ENCODE measurements around the gene ZIC1.
A peak's percentile ranks its signal among the peaks of the same experiment; 100 is the strongest.

The ZIC1 gene

GRCh38 chr3:147398813-147399534 lies 10.2 kb upstream of the ZIC1 start:
- Mint-ChIP-seq H3K4me1 (peaks cover 7% of the 10 kb centered on the region), H3K27ac (no peak overlapping the region), H3K36me3 (no peaks in the 10 kb centered on the region), H3K4me3 (no peak overlapping the region), H3K27me3 (peaks cover 70% of the 10 kb centered on the region), H3K9me3 (peaks cover 10% of the 10 kb centered on the region)
- no peak for ATAC-seq

GRCh38 chr3:147400111-147400510 lies 9.1 kb upstream of the ZIC1 start:
- Mint-ChIP-seq H3K27ac (no peak overlapping the region), H3K27me3 (peaks cover 70% of the 10 kb centered on the region), H3K4me3 (no peak overlapping the region), H3K4me1 (no peaks in the 10 kb centered on the region), H3K36me3 (no peaks in the 10 kb centered on the region), H3K9me3 (peaks cover 8% of the 10 kb centered on the region)
- ATAC-seq: no peak

GRCh38 chr3:147400999-147401398 lies 8.2 kb upstream of the ZIC1 start:
- no peak for ATAC-seq
- peaks cover 8% of the 10 kb centered on the region for H3K9me3 Mint-ChIP-seq
- H3K27ac Mint-ChIP-seq: no peak overlapping the region
- no peaks in the 10 kb centered on the region for H3K36me3 Mint-ChIP-seq
- H3K4me3 Mint-ChIP-seq: no peak overlapping the region
- H3K27me3 Mint-ChIP-seq: peaks cover 70% of the 10 kb centered on the region
- H3K4me1 Mint-ChIP-seq: no peaks in the 10 kb centered on the region

GRCh38 chr3:147401421-147401820 lies 7.7 kb upstream of the ZIC1 start:
- no peak for ATAC-seq
- Mint-ChIP-seq H3K4me1 (no peaks in the 10 kb centered on the region), H3K36me3 (no peaks in the 10 kb centered on the region), H3K9me3 (peaks cover 8% of the 10 kb centered on the region), H3K27ac (no peak overlapping the region), H3K4me3 (no peak overlapping the region), H3K27me3 (peaks cover 74% of the 10 kb centered on the region)

GRCh38 chr3:147402159-147402558 lies 7.0 kb upstream of the ZIC1 start:
- Mint-ChIP-seq H3K27me3 (peaks cover 75% of the 10 kb centered on the region), H3K27ac (no peak overlapping the region)
- ATAC-seq: no peak

GRCh38 chr3:147403511-147403910 lies 5.7 kb upstream of the ZIC1 start:
- Mint-ChIP-seq H3K27me3 (peaks cover 75% of the 10 kb centered on the region), H3K4me3 (no peak overlapping the region), H3K9me3 (peaks cover 7% of the 10 kb centered on the region), H3K36me3 (peaks cover 6% of the 10 kb centered on the region), H3K4me1 (no peaks in the 10 kb centered on the region), H3K27ac (no peak overlapping the region)
- no peak for ATAC-seq

More at GRCh38 chr3:147402159-147402558, 7.0 kb upstream of the ZIC1 start:
- no peaks in the 10 kb centered on the region for H3K4me1 Mint-ChIP-seq
- H3K9me3 Mint-ChIP-seq: peaks cover 10% of the 10 kb centered on the region
- no peak overlapping the region for H3K4me3 Mint-ChIP-seq
- no peaks in the 10 kb centered on the region for H3K36me3 Mint-ChIP-seq

GRCh38 chr3:147404000-147404799 lies 5.0 kb upstream of the ZIC1 start:
- Mint-ChIP-seq H3K27ac (no peak overlapping the region), H3K4me1 (no peaks in the 10 kb centered on the region), H3K4me3 (no peak overlapping the region), H3K9me3 (peaks cover 9% of the 10 kb centered on the region), H3K36me3 (peaks cover 11% of the 10 kb centered on the region), H3K27me3 (peaks cover 75% of the 10 kb centered on the region)
- no peak for ATAC-seq

- no peak overlapping the region for H3K4me3 Mint-ChIP-seq
- peaks cover 76% of the 10 kb centered on the region for H3K27me3 Mint-ChIP-seq
- no peaks in the 10 kb centered on the region for H3K4me1 Mint-ChIP-seq
- H3K9me3 Mint-ChIP-seq: peaks cover 9% of the 10 kb centered on the region
- no peak overlapping the region for H3K27ac Mint-ChIP-seq
- peaks cover 11% of the 10 kb centered on the region for H3K36me3 Mint-ChIP-seq
- ATAC-seq: no peak
Measured at GRCh38 chr3:147404800-147405230, 4.3 kb upstream of the ZIC1 start.

- Mint-ChIP-seq H3K4me3 (no peak overlapping the region), H3K4me1 (no peaks in the 10 kb centered on the region), H3K27me3 (peaks cover 76% of the 10 kb centered on the region), H3K36me3 (peaks cover 11% of the 10 kb centered on the region), H3K27ac (no peak overlapping the region), H3K9me3 (peaks cover 9% of the 10 kb centered on the region)
- ATAC-seq: no peak
Measured at GRCh38 chr3:147405231-147406027, 3.7 kb upstream of the ZIC1 start.

- no peak for ATAC-seq
- H3K4me3 Mint-ChIP-seq: no peak within 1 kb of the TSS
- peaks cover 10% of the 10 kb centered on the region for H3K9me3 Mint-ChIP-seq
- peaks cover 83% of the 10 kb centered on the region for H3K27me3 Mint-ChIP-seq
- peaks cover 6% of the 10 kb centered on the region for H3K4me1 Mint-ChIP-seq
- no peak within 1 kb of the TSS for H3K27ac Mint-ChIP-seq
- H3K36me3 Mint-ChIP-seq: peaks cover 14% of the 10 kb centered on the region
Measured at GRCh38 chr3:147406028-147406931, 2.9 kb upstream of the ZIC1 start, which contains the start of gene ZIC4. TSS of gene ZIC4 (minus strand) at chr3:147406543. CDS start at chr3:147402797, 3,746 bp downstream.

GRCh38 chr3:147407114-147407497 lies 2.1 kb upstream of the ZIC1 start:
- H3K27ac Mint-ChIP-seq: no peak overlapping the region

GRCh38 chr3:147407498-147408187 lies 1.5 kb upstream of the ZIC1 start:
- peak overlapping the region; percentile 10 for H3K27ac Mint-ChIP-seq
- no peak for ATAC-seq
- H3K9me3 Mint-ChIP-seq: peaks cover 13% of the 10 kb centered on the region
- no peak overlapping the region for H3K4me3 Mint-ChIP-seq
- peaks cover 10% of the 10 kb centered on the region for H3K4me1 Mint-ChIP-seq
- peaks cover 89% of the 10 kb centered on the region for H3K27me3 Mint-ChIP-seq
- H3K36me3 Mint-ChIP-seq: peaks cover 18% of the 10 kb centered on the region

More at GRCh38 chr3:147407114-147407497, 2.1 kb upstream of the ZIC1 start:
- Mint-ChIP-seq H3K4me3 (no peak overlapping the region), H3K27me3 (peaks cover 89% of the 10 kb centered on the region), H3K36me3 (peaks cover 18% of the 10 kb centered on the region), H3K4me1 (peaks cover 10% of the 10 kb centered on the region), H3K9me3 (peaks cover 13% of the 10 kb centered on the region)
- ATAC-seq: no peak

- H3K36me3 Mint-ChIP-seq: peaks cover 18% of the 10 kb centered on the region
- peak overlapping the region; percentile 10 for H3K27ac Mint-ChIP-seq
- H3K4me1 Mint-ChIP-seq: peaks cover 15% of the 10 kb centered on the region
- H3K4me3 Mint-ChIP-seq: peak overlapping the region; percentile 41
- peaks cover 93% of the 10 kb centered on the region for H3K27me3 Mint-ChIP-seq
- ATAC-seq: no peak
- peaks cover 13% of the 10 kb centered on the region for H3K9me3 Mint-ChIP-seq
Measured at GRCh38 chr3:147408188-147409100, 721 bp upstream of the ZIC1 start.
